Pons (tissue), 1 donor: ENCODE data around the gene ZGPAT.
"Not testable (repeated sequence)": the region's sequence is repeated elsewhere in the genome, so short reads cannot be mapped to it uniquely, and the experiment has no call there.

Source experiments
- DNase-seq: peaks from one replicate; pipeline ENCODE4 v3.0.0-alpha.2; 2016; ENCODE audit warnings: low spot score

The ZGPAT gene, protein sequence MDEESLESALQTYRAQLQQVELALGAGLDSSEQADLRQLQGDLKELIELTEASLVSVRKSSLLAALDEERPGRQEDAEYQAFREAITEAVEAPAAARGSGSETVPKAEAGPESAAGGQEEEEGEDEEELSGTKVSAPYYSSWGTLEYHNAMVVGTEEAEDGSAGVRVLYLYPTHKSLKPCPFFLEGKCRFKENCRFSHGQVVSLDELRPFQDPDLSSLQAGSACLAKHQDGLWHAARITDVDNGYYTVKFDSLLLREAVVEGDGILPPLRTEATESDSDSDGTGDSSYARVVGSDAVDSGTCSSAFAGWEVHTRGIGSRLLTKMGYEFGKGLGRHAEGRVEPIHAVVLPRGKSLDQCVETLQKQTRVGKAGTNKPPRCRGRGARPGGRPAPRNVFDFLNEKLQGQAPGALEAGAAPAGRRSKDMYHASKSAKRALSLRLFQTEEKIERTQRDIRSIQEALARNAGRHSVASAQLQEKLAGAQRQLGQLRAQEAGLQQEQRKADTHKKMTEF

DNA sequence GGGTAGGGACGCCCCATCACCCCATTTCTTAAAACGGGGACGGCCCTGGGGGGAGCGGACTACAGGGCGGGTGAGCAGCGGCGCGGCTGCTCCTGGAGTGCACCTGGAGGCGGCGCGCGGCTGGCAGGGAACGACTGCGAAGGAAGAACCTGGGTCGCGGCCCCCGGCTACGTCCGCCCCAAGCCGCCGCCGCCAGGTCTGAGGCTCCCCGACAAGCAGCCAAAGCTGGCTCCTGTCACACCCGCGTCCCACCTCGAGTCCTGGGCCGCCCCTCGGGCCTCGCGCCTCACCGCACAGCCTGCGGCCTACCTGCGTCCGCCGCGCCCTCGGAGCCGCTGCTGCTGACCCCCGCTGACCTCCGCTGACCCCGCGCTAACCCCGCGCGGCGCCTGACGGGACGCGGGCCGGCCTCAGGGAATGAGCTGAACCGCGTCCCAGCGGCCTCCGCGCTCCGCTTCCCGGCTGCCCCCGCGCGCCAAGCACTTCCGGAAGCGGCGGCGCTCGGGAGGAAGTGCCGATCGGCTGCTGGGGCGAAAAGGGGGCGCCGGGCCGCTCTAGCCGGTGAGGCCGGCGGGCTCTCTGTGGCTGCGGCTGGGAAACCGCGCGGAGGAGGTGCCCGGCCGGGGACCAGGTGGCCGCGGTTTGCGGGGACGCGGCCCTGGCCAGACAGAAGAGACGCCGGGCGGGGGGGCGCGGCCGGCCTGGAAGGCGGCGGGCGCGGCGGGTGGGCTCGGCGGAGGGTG, at the start of gene ZGPAT, which contains the start of gene ARFRP1:
ZGPAT (plus strand) TSS at position 482 of the 743 bp plus-strand sequence. CDS start 542 bp downstream, outside the sequence.
ARFRP1 (minus strand) TSS at position 419 of the 743 bp plus-strand sequence. CDS start 885 bp downstream, outside the sequence.
- DNase-seq: peak; percentile 75

DNA sequence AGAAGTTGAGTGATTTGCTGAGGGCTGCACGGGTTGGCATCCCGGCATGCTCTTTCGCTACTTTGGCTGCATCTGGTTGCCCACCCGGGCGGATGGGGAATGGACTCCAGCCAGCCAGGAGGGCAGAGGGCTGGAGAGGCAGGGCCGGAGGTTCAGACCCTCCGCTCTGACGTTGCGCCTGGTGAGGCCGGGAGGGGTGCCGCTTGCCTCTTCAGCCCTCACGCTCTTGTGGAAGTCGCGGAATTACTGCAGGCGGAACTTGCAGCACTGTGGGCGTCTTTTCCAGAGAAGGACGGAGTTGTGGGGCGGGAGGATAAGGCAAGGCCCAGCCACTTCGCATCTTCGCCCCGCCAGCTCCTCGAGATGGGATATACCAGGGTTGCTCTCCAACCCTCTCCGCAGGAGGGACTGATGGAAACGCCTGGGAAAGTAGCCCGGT, 49.1 kb upstream of the ZGPAT start:
- no peak for DNase-seq

DNA sequence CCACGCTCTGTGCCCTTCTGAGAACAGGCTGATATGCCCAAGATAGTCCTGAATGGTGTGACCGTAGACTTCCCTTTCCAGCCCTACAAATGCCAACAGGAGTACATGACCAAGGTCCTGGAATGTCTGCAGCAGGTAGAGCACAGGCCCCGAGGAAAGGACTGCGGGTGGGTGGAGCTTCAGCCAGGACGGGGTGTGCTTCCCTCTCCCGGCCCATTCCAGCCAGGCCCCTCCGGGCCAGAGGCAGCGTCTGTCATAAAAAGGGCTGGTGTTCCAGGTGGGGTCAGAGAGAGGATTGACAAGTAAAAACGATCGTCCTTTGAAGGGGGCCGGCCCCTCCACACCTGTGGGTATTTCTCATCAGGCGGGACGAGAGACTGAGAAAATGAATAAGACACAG, 48.5 kb upstream of the ZGPAT start:
- no peak for DNase-seq

DNA sequence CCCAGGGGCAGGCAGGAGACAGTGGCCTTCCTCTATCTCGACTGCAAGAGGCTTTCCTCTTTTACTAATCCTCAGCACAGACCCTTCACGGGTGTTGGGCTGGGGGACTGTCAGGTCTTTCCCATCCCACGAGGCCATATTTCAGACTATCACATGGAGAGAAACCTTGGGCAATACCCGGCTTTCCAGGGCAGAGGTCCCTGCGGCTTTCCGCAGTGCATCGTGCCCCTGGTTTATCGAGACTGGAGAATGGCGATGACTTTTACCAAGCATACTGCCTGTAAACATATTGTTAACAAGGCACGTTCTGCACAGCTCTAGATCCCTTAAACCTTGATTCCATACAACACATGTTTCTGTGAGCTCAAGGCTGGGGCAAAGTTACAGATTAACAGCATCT, 47.7 kb upstream of the ZGPAT start:
- not testable (repeated sequence) for DNase-seq

DNA sequence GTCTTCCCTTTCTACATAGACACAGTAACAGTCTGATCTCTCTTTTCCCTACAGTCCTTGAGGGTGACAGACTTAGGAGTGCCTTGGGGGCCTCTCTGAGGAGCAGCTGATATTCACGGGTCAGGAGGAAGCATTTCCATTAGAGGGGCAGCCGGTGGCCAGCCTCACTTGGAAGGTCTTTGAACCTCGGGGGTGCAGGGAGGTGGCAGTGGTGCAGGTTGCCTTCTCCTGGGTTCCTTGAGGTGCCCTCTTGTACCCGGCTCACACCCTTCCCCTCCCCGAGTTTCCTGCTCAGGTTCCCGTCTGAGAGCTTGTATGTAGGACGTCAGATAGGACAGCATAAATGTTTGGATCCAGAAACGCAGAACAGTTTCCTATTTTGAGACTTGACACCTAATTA, 47.2 kb upstream of the ZGPAT start:
- no peak for DNase-seq

DNA sequence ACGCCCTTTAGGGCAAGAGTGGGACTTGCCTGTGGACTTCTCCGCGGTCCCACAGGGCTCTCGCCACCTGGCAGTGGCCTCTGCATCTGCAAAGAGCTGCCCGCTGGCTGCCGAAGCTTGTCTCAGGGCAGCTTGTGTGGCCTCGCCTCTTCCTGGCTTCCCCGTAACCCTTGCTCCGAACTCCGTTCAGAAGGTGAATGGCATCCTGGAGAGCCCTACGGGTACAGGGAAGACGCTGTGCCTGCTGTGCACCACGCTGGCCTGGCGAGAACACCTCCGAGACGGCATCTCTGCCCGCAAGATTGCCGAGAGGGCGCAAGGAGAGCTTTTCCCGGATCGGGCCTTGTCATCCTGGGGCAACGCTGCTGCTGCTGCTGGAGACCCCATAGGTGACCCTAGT, 46.7 kb upstream of the ZGPAT start:
- DNase-seq: no peak

DNA sequence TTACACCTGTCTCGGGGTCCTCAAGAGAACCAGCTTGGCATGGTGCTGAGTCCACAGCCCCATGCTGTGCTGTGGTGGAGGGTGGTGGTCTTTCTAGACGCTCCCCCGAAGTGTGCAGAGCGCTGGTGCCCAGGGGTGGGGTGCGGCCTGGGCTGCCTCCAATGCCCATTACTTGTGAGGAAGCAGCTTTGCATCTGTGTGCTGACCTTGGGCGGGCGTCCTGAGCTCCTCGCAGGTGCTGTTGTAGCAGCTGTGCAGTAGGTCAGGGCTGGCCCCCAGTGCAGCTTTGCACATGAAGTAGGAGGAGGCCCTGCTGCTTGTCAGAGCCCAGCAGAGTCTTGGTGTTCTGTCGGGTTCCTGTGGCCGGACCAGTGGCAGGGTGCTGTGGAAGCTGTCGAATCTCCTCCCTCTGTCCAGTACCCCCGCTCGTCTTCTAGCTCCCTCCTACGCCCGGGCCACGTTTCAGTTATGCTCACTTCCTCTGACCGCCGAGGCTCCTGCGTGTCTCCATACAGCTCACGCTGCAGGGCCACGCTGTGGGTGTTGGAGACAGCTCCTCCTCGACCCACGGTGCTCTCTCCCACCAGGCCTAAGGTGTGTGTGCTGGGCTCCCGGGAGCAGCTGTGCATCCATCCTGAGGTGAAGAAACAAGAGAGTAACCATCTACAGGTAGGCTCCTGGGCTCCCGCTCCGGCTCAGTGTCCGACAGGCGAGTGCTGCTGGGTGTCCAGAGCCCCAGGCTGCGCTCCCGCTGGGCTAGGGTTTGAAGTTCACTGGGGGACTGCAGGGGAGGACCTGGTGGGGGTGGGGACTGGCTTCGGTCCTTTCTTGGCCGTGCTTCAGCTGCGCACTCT, 45.7 kb upstream of the ZGPAT start:
- DNase-seq: no peak

DNA sequence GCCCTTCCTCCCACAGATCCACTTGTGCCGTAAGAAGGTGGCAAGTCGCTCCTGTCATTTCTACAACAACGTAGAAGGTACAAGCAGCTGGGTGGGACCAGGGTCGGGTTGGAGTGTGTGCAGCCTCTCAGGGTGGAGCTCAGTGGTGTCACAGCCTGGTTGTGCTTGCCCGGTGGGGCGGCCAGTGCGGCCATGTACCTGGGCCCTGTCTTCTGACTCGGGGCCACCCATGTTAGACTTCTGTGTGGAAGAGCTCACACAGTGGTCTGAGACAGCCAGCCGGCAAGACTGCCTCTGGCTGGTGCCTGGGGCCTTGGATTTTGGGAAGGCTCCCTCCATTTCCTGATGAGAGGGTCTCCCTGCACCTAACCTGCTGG, 45.0 kb upstream of the ZGPAT start:
- DNase-seq: no peak

DNA sequence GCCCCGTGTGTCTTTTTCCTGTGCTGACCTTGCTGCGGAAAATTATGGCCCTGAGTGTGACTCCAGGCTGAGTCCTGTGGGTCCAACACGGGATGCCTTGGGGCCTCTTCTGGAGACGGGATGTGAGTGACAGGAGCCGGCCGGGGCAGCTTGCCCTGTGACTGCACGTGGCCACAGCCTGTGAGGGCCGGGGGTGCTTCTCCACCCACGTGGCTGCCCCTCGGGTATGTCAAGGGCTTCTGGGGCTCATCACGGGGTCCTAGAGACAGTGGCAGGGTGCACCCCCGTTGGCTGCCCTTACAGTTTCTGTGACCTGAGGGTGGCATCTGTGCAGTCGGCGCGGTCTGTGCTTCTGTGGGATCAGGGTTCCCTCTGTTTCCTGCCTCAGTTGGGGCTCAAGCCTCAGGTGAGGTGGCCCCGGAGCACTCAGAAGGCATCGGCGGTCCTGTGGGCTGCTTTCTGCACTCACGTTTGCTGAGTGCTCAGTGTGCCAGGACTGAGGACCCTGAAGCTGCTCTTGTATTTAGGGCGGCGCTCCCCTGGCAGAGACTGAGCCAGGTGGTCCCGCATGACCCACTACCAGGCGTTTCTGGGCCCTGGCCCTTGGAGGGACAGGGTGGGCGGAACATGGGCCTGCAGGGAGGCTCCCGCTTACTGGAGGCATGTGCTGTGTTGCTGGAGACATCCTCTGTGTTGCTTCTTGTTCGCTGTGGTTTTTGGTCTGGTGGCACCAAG, 44.3 kb upstream of the ZGPAT start:
- no peak for DNase-seq

DNA sequence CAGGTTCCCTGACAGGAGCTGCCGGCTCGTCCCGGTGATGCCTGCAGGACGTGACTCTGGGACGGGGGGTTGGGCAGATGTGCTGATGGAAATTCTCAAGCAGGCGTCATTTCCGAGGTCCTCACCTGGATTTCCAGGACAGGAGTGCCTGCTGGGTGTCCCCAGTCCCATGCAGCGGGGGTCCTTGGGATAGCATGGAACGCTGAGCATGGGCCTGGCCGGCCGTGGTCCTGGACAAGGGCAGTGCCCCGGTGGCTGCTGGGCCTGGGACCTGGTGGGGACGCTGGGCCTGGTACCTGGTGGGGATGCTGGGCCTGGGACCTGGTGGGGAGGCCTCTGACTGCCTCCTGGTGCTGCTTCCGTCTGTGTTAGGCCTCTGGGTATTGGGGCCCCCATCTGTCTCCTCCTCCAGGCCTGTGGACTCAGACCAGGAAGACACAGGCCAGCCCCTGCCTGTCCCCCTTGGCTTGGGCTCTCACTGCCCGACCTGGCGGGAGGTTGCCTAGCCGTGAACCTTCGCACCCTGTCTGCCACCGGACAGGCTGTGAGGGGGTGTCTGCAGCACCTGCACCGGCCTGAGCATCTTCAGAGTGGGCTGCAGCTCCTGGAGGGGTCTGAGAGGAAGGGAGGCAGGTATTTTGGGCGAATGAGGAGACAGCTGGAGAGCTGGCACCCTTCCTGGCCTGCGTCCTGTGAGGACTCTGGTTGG, 43.5 kb upstream of the ZGPAT start:
- no peak for DNase-seq

DNA sequence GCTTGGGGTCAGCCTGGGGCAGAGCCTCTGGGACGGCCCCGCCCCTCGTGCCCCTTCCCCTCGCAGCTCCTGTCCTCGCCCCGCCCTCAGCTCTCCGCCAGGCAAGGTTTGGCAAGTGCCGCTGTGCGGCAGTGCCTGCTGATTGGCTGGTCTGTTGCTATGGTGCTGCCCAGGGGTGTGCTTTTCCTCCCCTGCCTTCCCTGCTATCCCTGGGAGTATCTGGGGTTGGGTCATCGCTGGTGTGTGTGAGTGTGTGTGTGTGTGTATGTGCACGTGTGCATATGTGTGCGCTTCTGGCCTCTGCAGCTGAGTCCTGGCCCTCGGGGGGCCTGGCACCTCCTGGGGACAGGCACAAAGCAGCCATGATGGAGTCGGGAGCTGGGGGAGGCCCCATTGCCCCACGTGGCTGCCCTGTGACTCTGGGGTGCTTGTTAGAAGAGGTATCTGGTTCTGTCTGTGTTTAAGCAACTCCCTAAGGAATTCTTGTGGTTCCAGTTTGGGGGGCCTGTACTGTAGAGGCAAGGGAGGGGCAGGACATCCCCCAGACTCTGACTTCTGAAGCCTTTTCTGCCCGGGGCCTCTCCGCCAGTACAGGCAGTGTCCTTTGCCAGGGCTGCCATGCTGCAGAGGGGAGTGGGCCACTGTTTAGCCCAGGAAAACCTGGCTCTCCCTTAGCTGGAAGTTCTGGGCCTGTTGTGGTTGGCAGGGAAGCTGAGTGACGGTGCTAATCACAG, 42.8 kb upstream of the ZGPAT start:
- no peak for DNase-seq

DNA sequence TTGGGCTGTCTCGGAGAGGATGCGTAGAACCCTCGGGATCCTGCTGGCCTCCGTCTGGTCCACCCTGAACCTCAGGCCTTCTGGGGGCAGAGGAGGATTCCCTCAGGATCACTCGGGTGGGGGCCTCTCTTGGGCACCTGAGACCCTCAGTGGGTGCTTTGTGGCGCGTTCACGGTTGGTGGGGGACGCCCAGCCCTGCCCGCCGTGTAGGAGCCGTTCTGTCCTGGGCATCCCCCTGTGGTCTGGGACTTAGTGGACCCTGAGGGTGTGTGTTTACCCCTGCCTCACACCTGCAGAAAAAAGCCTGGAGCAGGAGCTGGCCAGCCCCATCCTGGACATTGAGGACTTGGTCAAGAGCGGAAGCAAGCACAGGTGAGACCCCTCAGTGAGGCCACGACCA, 42.1 kb upstream of the ZGPAT start:
- no peak for DNase-seq

DNA sequence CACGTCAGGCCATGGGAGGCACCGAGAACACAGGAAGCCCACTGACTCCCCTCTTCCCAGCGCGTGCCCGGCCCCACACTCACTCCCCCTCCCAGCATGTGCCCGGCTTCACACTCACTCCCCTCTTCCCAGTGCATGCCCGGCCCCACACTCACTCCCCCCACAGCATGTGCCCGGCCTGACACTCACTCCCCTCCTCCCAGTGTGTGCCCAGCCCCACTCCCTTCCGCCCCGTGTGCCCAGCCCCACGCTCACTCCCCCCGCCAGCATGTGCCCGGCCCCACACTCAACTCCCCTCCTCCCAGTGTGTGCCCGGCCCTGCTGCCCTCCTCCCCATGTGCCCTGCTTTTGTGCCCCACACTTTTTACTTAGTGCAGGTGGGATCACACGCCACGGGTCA, 40.0 kb upstream of the ZGPAT start:
- DNase-seq: no peak

DNA sequence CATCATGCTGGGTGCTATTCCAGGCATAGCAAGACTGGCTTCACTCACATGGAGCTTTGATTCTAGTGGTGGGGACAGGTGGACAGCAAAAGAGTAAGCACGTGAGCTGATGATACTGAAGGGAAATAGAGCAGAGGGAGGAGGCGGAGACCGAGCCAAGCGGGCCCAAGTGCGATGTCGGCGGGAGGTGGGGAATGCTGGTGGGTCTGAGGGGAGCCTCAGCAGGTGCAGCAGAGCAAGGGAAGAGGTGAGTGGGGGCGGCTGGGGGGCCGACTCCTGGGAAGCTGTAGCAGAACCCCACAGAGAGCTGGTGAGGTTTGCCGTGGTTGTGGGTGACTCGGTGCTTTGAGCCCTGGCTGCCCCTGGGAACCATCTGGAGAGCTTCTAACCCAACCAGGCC, 39.5 kb upstream of the ZGPAT start:
- no peak for DNase-seq

DNA sequence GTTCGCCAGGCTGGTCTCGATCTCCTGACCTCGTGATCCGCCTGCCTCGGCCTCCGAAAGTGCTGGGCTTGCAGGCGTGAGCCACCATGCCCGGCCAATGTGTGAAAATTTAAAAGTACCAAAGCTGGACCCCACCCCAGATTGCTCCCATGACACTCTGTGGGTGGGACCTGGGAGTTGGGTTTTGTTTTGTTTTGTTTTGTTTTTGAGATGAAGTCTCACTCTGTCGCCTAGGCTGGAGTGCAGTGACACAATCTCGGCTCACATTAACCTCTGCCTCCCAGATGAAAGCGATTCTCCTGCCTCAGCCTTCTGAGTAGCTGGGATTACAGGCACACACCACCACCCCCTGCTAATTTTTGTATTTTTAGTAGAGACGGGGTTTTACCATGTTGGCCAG, 36.1 kb upstream of the ZGPAT start:
- DNase-seq: not testable (repeated sequence)

DNA sequence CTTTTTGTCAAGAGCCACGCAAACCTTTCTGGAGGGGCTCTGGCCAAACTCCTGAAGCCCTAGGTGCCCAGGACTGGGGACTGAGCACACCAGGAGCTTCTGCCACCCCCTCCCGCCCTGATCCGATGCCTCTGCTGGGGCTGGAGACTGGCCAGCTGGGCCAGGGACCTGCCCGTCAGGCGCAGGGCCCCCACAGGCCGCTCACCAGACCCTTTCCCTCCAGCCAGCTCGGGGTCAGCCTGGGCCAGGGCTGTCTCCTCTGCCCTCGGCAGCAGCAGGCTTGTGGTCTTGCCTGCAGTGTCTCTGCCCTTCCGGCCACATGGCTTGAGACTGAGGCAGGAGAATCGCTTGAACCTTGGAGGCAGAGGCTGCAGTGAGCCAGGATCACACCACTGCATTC, 35.2 kb upstream of the ZGPAT start:
- DNase-seq: no peak

DNA sequence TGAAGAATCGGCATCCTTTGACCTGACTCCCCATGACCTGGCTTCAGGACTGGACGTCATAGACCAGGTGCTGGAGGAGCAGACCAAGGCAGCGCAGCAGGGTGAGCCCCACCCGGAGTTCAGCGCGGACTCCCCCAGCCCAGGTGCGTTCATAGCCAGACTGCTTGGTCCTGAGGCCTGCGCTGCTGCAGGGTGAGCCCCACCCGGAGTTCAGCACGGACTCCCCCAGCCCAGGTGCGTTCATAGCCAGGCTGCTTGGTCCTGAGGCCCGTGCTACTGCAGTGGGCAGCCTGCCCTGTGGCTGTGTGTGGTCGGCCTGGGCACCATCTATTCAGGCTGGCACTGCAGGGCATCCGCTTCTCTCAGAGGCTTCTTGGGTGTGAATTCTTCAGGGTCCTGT, 33.9 kb upstream of the ZGPAT start:
- no peak for DNase-seq

DNA sequence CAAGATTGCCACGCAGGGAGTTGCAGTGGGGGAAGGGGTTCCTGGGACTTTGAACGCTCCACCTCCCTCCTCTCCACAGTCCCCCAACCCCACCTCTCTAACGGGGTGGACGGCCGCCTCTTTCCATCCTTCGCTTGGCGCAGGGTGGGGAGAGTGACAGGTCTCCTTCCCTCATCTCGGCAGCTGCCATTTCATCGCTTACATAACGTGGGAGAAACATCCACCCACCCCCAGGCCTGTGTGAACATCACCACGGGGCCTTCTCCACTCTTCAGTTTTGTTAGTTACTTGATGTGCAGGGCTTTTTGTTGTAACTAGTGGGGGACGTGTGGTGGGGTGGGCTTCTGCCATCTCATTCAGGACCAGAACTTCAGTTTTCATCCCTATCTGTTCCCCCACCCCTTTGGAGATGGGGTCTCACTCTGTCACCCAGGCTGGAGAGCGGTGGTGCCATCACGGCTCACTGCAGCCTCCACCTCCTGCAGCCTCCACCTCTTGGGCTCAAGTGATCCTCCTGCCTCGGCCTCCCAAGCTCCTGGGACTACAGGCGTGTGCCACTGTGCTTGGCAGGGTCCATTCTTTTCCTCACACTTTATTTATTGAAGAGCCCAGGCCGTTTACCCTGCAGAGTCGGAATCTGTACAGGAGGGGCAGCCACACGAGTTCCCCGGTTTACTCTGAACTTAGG, 32.0 kb upstream of the ZGPAT start:
- no peak for DNase-seq

DNA sequence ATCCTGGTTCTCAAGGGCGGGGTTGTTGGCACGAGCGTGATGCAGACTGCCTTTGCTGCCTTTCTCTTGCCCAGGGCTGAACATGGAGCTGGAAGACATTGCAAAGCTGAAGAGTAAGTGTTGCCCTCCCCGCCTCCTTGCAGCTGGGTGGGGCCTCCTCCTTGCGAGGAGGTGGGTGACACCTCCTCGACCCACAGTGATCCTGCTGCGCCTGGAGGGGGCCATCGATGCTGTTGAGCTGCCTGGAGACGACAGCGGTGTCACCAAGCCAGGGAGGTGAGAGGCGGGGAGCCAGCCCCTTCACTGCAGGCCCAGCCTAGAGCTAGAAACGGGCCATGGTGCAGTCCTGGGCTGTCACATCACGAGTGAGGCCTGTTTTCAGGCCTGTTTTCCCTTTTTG, 29.8 kb upstream of the ZGPAT start:
- DNase-seq: no peak
